Panc1 (cell line): Measurements from ENCODE around the gene PHKB. TPM values are rescaled to one million over a fixed set of nuclear protein-coding genes. Genes with fewer than 3 reads are reported as not detected.
"Not testable (repeated sequence)": the region's sequence is repeated elsewhere in the genome, so short reads cannot be mapped to it uniquely, and the experiment has no call there.

ENCODE experiments used
- ATAC-seq: fragments of 200-7000 bp; cut with Tn5 transposase; 2 replicates; pipeline ENCODE4 v1.9.1; 2020; ENCODE audit warnings: mild to moderate bottlenecking, moderate library complexity
- BruUV-seq: library from RNA; stranded (reverse); fragments of 400-500 nt; replicated peaks from 2 replicates; lab custom pipeline; 2021; lab: Mats Ljungman, UMichigan
- CTCF ChIA-PET: fragments of 300-600 bp; sonication (Branson Sonifier 250); formaldehyde crosslinking; loops from one replicate; lab custom pipeline; 2022; ENCODE audit warnings: antibody characterized with exemption; lab: Charles Lee
- POLR2A ChIA-PET: fragments of 300-600 bp; sonication (Branson Sonifier 250); formaldehyde crosslinking; loops from one replicate; lab custom pipeline; 2022; ENCODE audit warnings: antibody characterized with exemption; lab: Charles Lee
- DNase-seq: peaks from one replicate; pipeline ENCODE4 v3.0.0-alpha.2; 2010; ENCODE audit warnings: low read depth, low spot score
- H3K27ac ChIP-seq: 2 replicates; pipeline ENCODE4 v1.5.1; 2011; ENCODE audit warnings: mild to moderate bottlenecking, low read length, inconsistent platforms
- H3K27me3 ChIP-seq: fragments of 200-500 bp; sonication (Bioruptor generic); 2 replicates; pipeline ENCODE4 v1.6.0; 2014; ENCODE audit warnings: low read length, inconsistent platforms; ENCODE audit not compliant: control insufficient read depth, insufficient read depth
- H3K36me3 ChIP-seq: fragments of 200-500 bp; sonication (Bioruptor generic); 2 replicates; pipeline ENCODE4 v1.5.1; 2014; ENCODE audit warnings: inconsistent platforms, mild to moderate bottlenecking, low read length, moderate library complexity; ENCODE audit not compliant: control insufficient read depth, insufficient read depth
- H3K4me1 ChIP-seq: 2 replicates; pipeline ENCODE4 v1.5.1; 2011; ENCODE audit warnings: inconsistent platforms, mild to moderate bottlenecking, low read length, moderate library complexity; ENCODE audit not compliant: control insufficient read depth, insufficient read depth
- H3K4me3 ChIP-seq, 2 experiments: 2 replicates each; pipeline ENCODE4 v1.5.1; 2011 to 2012; ENCODE audit warnings: low read depth in 2 of 2, low read length in 2 of 2, mild to moderate bottlenecking in 2 of 2, inconsistent platforms in 1 of 2, moderate library complexity in 1 of 2
- H3K9me3 ChIP-seq: fragments of 200-500 bp; sonication (Bioruptor generic); 2 replicates; pipeline ENCODE4 v1.5.1; 2014; ENCODE audit warnings: low read depth, mild to moderate bottlenecking, inconsistent platforms, low read length, moderate library complexity; ENCODE audit not compliant: control insufficient read depth, insufficient read depth
- CTCF ChIP-seq: fragments of 450-650 bp; IDR thresholded peaks from 2 replicates; pipeline ENCODE4 v1.5.1; 2017; ENCODE audit warnings: mild to moderate bottlenecking
- POLR2AphosphoS5 ChIP-seq: IDR thresholded peaks from 2 replicates; pipeline ENCODE4 v1.6.1; 2012; ENCODE audit warnings: mild to moderate bottlenecking, low read depth, low read length, moderate library complexity
- REST ChIP-seq, 2 experiments: IDR thresholded peaks; 2 replicates each; pipeline ENCODE4 v1.6.1; 2011 to 2012; ENCODE audit warnings: low read depth in 2 of 2, control low read depth in 1 of 2, low read length in 1 of 2, mild to moderate bottlenecking in 1 of 2, moderate library complexity in 1 of 2; ENCODE audit not compliant: insufficient read depth in 1 of 2
- SIN3A ChIP-seq: IDR thresholded peaks from 2 replicates; pipeline ENCODE4 v1.6.1; 2012; ENCODE audit warnings: low read depth, mild to moderate bottlenecking, low read length, moderate library complexity, borderline replicate concordance; ENCODE audit not compliant: insufficient read depth
- TCF7L2 ChIP-seq: IDR thresholded peaks from 2 replicates; pipeline ENCODE4 v1.6.1; 2011; ENCODE audit warnings: mild to moderate bottlenecking, low read depth, low read length, inconsistent platforms
- in situ Hi-C: cut with HindIII; loops from 2 replicates; pipeline ENCODE4 v1.10.0; 2016; ENCODE audit warnings: low sequenced_read_pairs, low pct_unique_long_range_greater_than_20kb
- intact Hi-C: fragments of 100-400 bp; cut with micrococcal nuclease; formaldehyde crosslinking; loops from one replicate; pipeline ENCODE4 v1.10.0; 2022; ENCODE audit not compliant: unreplicated experiment
- total RNA-seq: library from RNA; stranded (reverse); gene quantifications from one replicate; pipeline ENCODE4 v1.2.1, GENCODE V29; 2021; ENCODE audit not compliant: unreplicated experiment

PHKB gene
- total RNA-seq, 1 experiment from 2014 or later: 29.5 TPM

GRCh38 chr16:47672475-47672874 is 211.3 kb downstream of the PHKB start:
- BruUV-seq: no TSS peak
- ChIA-PET POLR2A (no interaction called here), CTCF (no interaction called here)
- Histone ChIP-seq H3K27me3 (no peaks in the 10 kb centered on the region), H3K9me3 (no peaks in the 10 kb centered on the region), H3K4me3 (no peak overlapping the region), H3K4me1 (no peaks in the 10 kb centered on the region), H3K36me3 (no peaks in the 10 kb centered on the region), H3K27ac (no peak overlapping the region)
- in situ Hi-C loops (no loop called here), intact Hi-C loops (no loop called here)
- TF ChIP-seq CTCF (no peak), POLR2AphosphoS5 (no peak), REST (IDR thresholded peaks at IDR 0.05; ENCODE audit: insufficient read depth in 1 of 2, low read depth in 2 of 2, low read length in 1 of 2) (no peak), TCF7L2 (no peak), SIN3A (no peak)
- DNase-seq (no peak), ATAC-seq (no peak)

- CTCF ChIA-PET: no interaction called here
- intact Hi-C loops (no loop called here), in situ Hi-C loops (no loop called here)
- ATAC-seq: no peak
- Histone ChIP-seq H3K27me3 (no peaks in the 10 kb centered on the region), H3K9me3 (no peaks in the 10 kb centered on the region), H3K4me3 (no peak overlapping the region), H3K4me1 (no peaks in the 10 kb centered on the region), H3K36me3 (no peaks in the 10 kb centered on the region), H3K27ac (no peak overlapping the region)
- POLR2A ChIA-PET: no interaction called here
- DNase-seq: no peak
- TF ChIP-seq REST (IDR thresholded peaks at IDR 0.05; ENCODE audit: insufficient read depth in 1 of 2, low read depth in 2 of 2, low read length in 1 of 2): no peak
- no peak for TF ChIP-seq CTCF
- TF ChIP-seq POLR2AphosphoS5: no peak
- no peak for TF ChIP-seq SIN3A
- TF ChIP-seq TCF7L2: no peak
- BruUV-seq: no TSS peak
Observed at GRCh38 chr16:47676635-47677177, 215.6 kb downstream of the PHKB start.

- POLR2A ChIA-PET, ATAC-seq, BruUV-seq, H3K27me3 ChIP-seq, CTCF ChIA-PET, intact Hi-C loops, DNase-seq, in situ Hi-C loops, H3K27ac ChIP-seq, H3K4me1 ChIP-seq, H3K9me3 ChIP-seq, H3K36me3 ChIP-seq, H3K4me3 ChIP-seq: not testable (repeated sequence)
Observed at GRCh38 chr16:47681571-47681970, 220.4 kb downstream of the PHKB start.
